Cardiac fibroblast (primary cell): Measurements from ENCODE around the gene IL1R2.
A peak's percentile ranks its signal among the peaks of the same experiment; 100 is the strongest.
"Not testable (repeated sequence)": the region's sequence is repeated elsewhere in the genome, so short reads cannot be mapped to it uniquely, and the experiment has no call there.

Experiments
- DNase-seq, 2 donors: peaks; one replicate each; pipeline versions ENCODE4 v3.0.0 to v3.0.0-alpha.2; 2010; ENCODE audit warnings: low read depth in 2 of 2
- H3K4me3 ChIP-seq, 2 donors: replicated peaks in 1 of 2; 1 replicate in 1 of 2; 2 replicates in 1 of 2; pipeline ENCODE4 v1.5.1; 2011; ENCODE audit warnings: low read depth in 2 of 2, low read length in 2 of 2, mild to moderate bottlenecking in 2 of 2, moderate library complexity in 1 of 2
- CTCF ChIP-seq: IDR thresholded peaks from one replicate; pipeline ENCODE4 v1.5.1; 2011; ENCODE audit warnings: low read depth, mild to moderate bottlenecking, low read length, inconsistent platforms

The IL1R2 gene

DNA sequence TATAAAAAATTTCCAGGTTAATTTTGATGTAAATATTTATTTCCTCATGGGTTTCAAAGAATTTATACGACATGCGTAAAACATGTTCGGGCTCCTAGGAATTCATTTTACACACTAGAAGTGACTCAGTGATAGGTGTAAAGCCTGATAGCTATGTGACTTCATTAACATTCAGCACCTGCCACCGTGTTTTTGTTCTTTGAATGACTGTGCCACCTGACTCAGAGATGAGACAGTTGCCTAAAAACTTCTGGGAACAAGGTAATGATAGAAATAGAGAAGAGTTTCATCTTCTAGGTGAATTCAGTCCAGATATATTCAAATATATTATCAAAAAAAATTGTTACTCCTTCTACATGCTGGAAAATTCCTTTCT is 10.0 kb downstream of the IL1R2 start:
- no peak for DNase-seq
- no peak overlapping the region for H3K4me3 ChIP-seq
- no peak for TF ChIP-seq CTCF

- no peak for TF ChIP-seq CTCF
- H3K4me3 ChIP-seq, result no peak overlapping the region
Observed at GRCh38 chr2:102002228-102002627, 10.5 kb downstream of the IL1R2 start.

DNA sequence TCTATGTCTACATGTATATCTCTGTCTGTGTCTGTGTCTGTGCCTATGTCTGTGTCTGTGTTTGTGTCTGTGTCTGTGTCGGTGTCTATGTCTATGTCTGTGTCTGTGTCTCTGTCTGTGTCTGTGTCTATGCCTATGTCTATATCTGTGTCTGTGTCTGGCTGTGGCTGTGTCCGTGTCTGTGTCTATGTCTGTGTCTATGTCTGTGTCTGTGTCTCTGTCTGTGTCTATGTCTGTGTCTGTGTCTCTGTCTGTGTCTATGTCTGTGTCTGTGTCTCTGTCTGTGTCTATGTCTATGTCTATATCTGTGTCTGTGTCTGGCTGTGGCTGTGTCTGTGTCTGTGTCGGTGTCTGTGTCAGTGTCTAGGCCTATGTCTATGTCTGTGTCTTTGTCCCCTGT is 11.1 kb downstream of the IL1R2 start:
- DNase-seq, H3K4me3 ChIP-seq: not testable (repeated sequence)

More at GRCh38 chr2:102002228-102002627, 10.5 kb downstream of the IL1R2 start:
- no peak for DNase-seq

- no peak for DNase-seq
- TF ChIP-seq CTCF, result no peak
- no peak overlapping the region for H3K4me3 ChIP-seq
Observed at GRCh38 chr2:102003696-102004095, 11.9 kb downstream of the IL1R2 start.

DNA sequence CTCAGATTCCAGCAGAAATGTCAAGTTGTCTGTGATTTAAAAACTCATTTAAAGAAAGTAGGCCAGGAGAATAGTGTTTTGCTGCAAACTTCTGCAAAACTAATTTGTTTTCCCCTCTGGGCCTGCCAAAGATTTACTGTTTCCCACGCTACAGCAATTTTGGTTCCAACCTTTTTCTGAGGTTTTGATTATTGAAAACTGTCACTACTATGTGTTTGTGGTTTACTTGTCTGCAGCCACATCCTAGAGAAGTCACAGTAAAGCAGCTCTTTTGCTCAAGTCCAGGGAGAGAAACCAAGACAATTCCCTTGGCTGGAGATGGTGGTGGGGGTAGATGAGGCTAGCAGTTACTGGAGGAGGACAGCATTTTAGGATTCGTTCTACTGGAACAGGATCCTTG is 12.8 kb downstream of the IL1R2 start:
- DNase-seq, result peak in 1 of 2 donors; percentile 52
- TF ChIP-seq CTCF, result no peak
- H3K4me3 ChIP-seq, result no peak overlapping the region

- DNase-seq, result no peak
- TF ChIP-seq CTCF, result no peak
- no peak overlapping the region for H3K4me3 ChIP-seq
Observed at GRCh38 chr2:102005449-102005848, 13.7 kb downstream of the IL1R2 start.

- peak; percentile 82 for TF ChIP-seq CTCF
- peak; percentile 80 to 81 for DNase-seq
- no peak overlapping the region for H3K4me3 ChIP-seq
Observed at GRCh38 chr2:102005989-102006885, 14.5 kb downstream of the IL1R2 start.
